HCT116 (cell line): ENCODE data around the gene CCR7. TPM values are rescaled to one million over a fixed set of nuclear protein-coding genes. Genes with fewer than 3 reads are reported as not detected.

Experiments used
- ATAC-seq: fragments of 200-7000 bp; cut with Tn5 transposase; 2 replicates; pipeline ENCODE4 v1.9.1; 2020; ENCODE audit warnings: mild to moderate bottlenecking, moderate library complexity
- BruUV-seq: library from RNA; stranded (reverse); fragments of 400-500 nt; replicated peaks from 2 replicates; lab custom pipeline; 2021; lab: Mats Ljungman, UMichigan
- CTCF ChIA-PET: fragments of 300-600 bp; sonication (Branson Sonifier 250); formaldehyde crosslinking; loops from one replicate; lab custom pipeline; 2021; ENCODE audit warnings: antibody characterized with exemption; lab: Charles Lee
- POLR2A ChIA-PET: fragments of 300-600, 350-600 bp; sonication (Branson Sonifier 250); formaldehyde crosslinking; loops from one replicate; lab custom pipeline; 2021; ENCODE audit warnings: antibody characterized with exemption; lab: Charles Lee
- RAD21 ChIA-PET, 2 experiments: fragments of 300-600 bp; sonication (Branson Sonifier 250); formaldehyde crosslinking; loops; one replicate each; lab custom pipeline; 2023; ENCODE audit warnings: low total read pairs in 2 of 2; ENCODE audit not compliant: uncharacterized antibody in 2 of 2, unreplicated experiment in 2 of 2, low non-redundant PET in 1 of 2; lab: Charles Lee
- DNase-seq: peaks from one replicate; pipeline ENCODE4 v3.0.0-alpha.2; 2010; ENCODE audit warnings: low read depth, low spot score
- H2AFZ ChIP-seq: fragments of 200-600 bp; shearing (Covaris generic), sonication (generic); 2 replicates; pipeline ENCODE4 v1.6.1; 2017; ENCODE audit warnings: low read depth, mixed run types, mixed read lengths, antibody characterized with exemption, low read length; ENCODE audit not compliant: poor library complexity, severe bottlenecking
- H3K27ac ChIP-seq: 2 replicates; pipeline ENCODE4 v1.5.1; 2012; ENCODE audit warnings: low read depth, low read length
- H3K27me3 ChIP-seq: fragments of 200-600 bp; sonication (generic); 2 replicates; pipeline ENCODE4 v1.6.1; 2016; ENCODE audit warnings: mixed run types, low read length, mixed read lengths; ENCODE audit not compliant: insufficient read depth
- H3K36me3 ChIP-seq, 2 experiments: fragments of 200-500 bp in 1 of 2; fragments of 200-600 bp in 1 of 2; sonication (Bioruptor generic) in 1 of 2; sonication (generic) in 1 of 2; 2 replicates each; pipeline versions ENCODE4 v1.5.1 to v1.6.1; 2014 to 2016; ENCODE audit warnings: low read length in 2 of 2, inconsistent platforms in 1 of 2, mixed read lengths in 1 of 2, mixed run types in 1 of 2; ENCODE audit not compliant: insufficient read depth in 2 of 2, control insufficient read depth in 1 of 2
- H3K4me1 ChIP-seq, 2 experiments: fragments of 200-600 bp in 1 of 2; sonication (generic) in 1 of 2; 2 replicates each; pipeline versions ENCODE4 v1.5.1 to v1.6.1; 2012 to 2017; ENCODE audit warnings: low read length in 2 of 2, inconsistent platforms in 1 of 2, mild to moderate bottlenecking in 1 of 2, mixed read lengths in 1 of 2, mixed run types in 1 of 2, moderate library complexity in 1 of 2; ENCODE audit not compliant: insufficient read depth in 2 of 2, control insufficient read depth in 1 of 2
- H3K4me2 ChIP-seq: fragments of 200-600 bp; sonication (generic); 2 replicates; pipeline ENCODE4 v1.6.1; 2017; ENCODE audit warnings: mixed run types, low read length, mixed read lengths
- H3K4me3 ChIP-seq, 2 experiments: fragments of 200-600 bp in 1 of 2; sonication (generic) in 1 of 2; replicated peaks in 1 of 2; 2 replicates each; pipeline ENCODE4 v1.5.1; 2011 to 2016; ENCODE audit warnings: low read length in 2 of 2, control low read depth in 1 of 2, low read depth in 1 of 2, mild to moderate bottlenecking in 1 of 2, mixed read lengths in 1 of 2, mixed run types in 1 of 2
- H3K79me2 ChIP-seq: fragments of 200-600 bp; sonication (generic); 2 replicates; pipeline ENCODE4 v1.6.1; 2017; ENCODE audit warnings: mild to moderate bottlenecking, mixed run types, low read length, moderate library complexity, mixed read lengths; ENCODE audit not compliant: insufficient read depth
- H3K9ac ChIP-seq: fragments of 200-600 bp; sonication (generic); 2 replicates; pipeline ENCODE4 v1.6.1; 2016; ENCODE audit warnings: low read length, mixed read lengths
- H3K9me2 ChIP-seq: fragments of 200-600 bp; sonication (generic), shearing (Covaris generic); 2 replicates; pipeline ENCODE4 v1.6.1; 2017; ENCODE audit warnings: mixed run types, mild to moderate bottlenecking, moderate library complexity; ENCODE audit not compliant: insufficient read depth
- H3K9me3 ChIP-seq, 2 experiments: fragments of 200-500 bp in 1 of 2; fragments of 200-600 bp in 1 of 2; sonication (Bioruptor generic) in 1 of 2; sonication (generic) in 1 of 2; 2 replicates each; pipeline ENCODE4 v1.6.1; 2014 to 2017; ENCODE audit warnings: low read length in 2 of 2, mixed read lengths in 2 of 2, inconsistent platforms in 1 of 2, low read depth in 1 of 2, mild to moderate bottlenecking in 1 of 2, mixed run types in 1 of 2, moderate library complexity in 1 of 2; ENCODE audit not compliant: control insufficient read depth in 1 of 2, insufficient read depth in 1 of 2
- H4K20me1 ChIP-seq: fragments of 200-600 bp; sonication (generic), shearing (Covaris generic); 2 replicates; pipeline ENCODE4 v1.6.1; 2017; ENCODE audit warnings: mixed run types, mild to moderate bottlenecking, moderate library complexity; ENCODE audit not compliant: insufficient read depth
- CBX3 ChIP-seq: IDR thresholded peaks from 2 replicates; pipeline ENCODE4 v1.6.1; 2012; ENCODE audit warnings: low read depth
- CEBPB ChIP-seq: IDR thresholded peaks from 2 replicates; pipeline ENCODE4 v1.6.1; 2012; ENCODE audit warnings: low read depth
- CTCF ChIP-seq, 3 experiments: fragments of 200-600 bp in 1 of 3; sonication (generic) in 1 of 3; IDR thresholded peaks in 2 of 3; conservative IDR thresholded peaks in 1 of 3; 2 replicates each; pipeline ENCODE4 v1.5.1; 2012 to 2017; ENCODE audit warnings: low read depth in 2 of 3, low read length in 2 of 3, antibody characterized with exemption in 1 of 3, borderline replicate concordance in 1 of 3, control low read depth in 1 of 3, mild to moderate bottlenecking in 1 of 3, mixed read lengths in 1 of 3, mixed run types in 1 of 3, moderate library complexity in 1 of 3; ENCODE audit not compliant: insufficient read depth in 1 of 3
- ELF1 ChIP-seq: IDR thresholded peaks from 2 replicates; pipeline ENCODE4 v1.6.1; 2012; ENCODE audit warnings: low read depth, borderline replicate concordance
- FOSL1 ChIP-seq: IDR thresholded peaks from 2 replicates; pipeline ENCODE4 v1.6.1; 2012; ENCODE audit warnings: low read depth
- JUND ChIP-seq: IDR thresholded peaks from 2 replicates; pipeline ENCODE4 v1.6.1; 2012
- POLR2A ChIP-seq: IDR thresholded peaks from 2 replicates; pipeline ENCODE4 v1.7.0; 2011; ENCODE audit warnings: borderline replicate concordance; ENCODE audit not compliant: insufficient read depth, insufficient read length; ENCODE audit errors: extremely low read depth
- SIN3A ChIP-seq: IDR thresholded peaks from 2 replicates; pipeline ENCODE4 v1.6.1; 2012; ENCODE audit warnings: low read depth
- SP1 ChIP-seq: IDR thresholded peaks from 2 replicates; pipeline ENCODE4 v1.6.1; 2012; ENCODE audit warnings: low read depth
- SRF ChIP-seq: IDR thresholded peaks from 2 replicates; pipeline ENCODE4 v1.6.1; 2012; ENCODE audit warnings: low read depth
- TCF7L2 ChIP-seq: IDR thresholded peaks from 2 replicates; pipeline ENCODE4 v1.7.0; 2011; ENCODE audit warnings: borderline replicate concordance, inconsistent platforms; ENCODE audit not compliant: insufficient read depth, insufficient read length; ENCODE audit errors: extremely low read depth
- YY1 ChIP-seq: IDR thresholded peaks from 2 replicates; pipeline ENCODE4 v1.6.1; 2011; ENCODE audit warnings: low read length, low read depth, moderate library complexity, mild to moderate bottlenecking; ENCODE audit not compliant: insufficient replicate concordance; ENCODE audit errors: extremely low read depth
- ZFX ChIP-seq: fragments of 450-650 bp; IDR thresholded peaks from 2 replicates; pipeline ENCODE4 v1.6.1; 2017
- ZNF274 ChIP-seq: fragments of 200-500 bp; sonication (Bioruptor generic); IDR thresholded peaks from 2 replicates; pipeline ENCODE4 v1.6.1; 2014; ENCODE audit warnings: mild to moderate bottlenecking, low read depth, low read length, inconsistent platforms
- intact Hi-C: fragments of 100-400 bp; cut with micrococcal nuclease; formaldehyde crosslinking; loops from 2 replicates; pipeline ENCODE4 v1.10.0; 2022
- total RNA-seq: library from RNA; stranded (reverse); gene quantifications from one replicate; pipeline ENCODE4 v1.2.1, GENCODE V29; 2021; ENCODE audit not compliant: unreplicated experiment
- TF ChIP-seq, protein P1 (sequence below): IDR thresholded peaks from 2 replicates; pipeline ENCODE4 v1.6.1; 2012; ENCODE audit warnings: low read depth
- TF ChIP-seq, protein P2 (sequence below): IDR thresholded peaks from 2 replicates; pipeline ENCODE4 v1.6.1; 2012
- TF ChIP-seq, protein P3 (sequence below): IDR thresholded peaks from 2 replicates; pipeline ENCODE4 v1.6.1; 2012

CCR7 gene
- total RNA-seq, 1 experiment from 2014 or later, result 0.69 TPM

DNA sequence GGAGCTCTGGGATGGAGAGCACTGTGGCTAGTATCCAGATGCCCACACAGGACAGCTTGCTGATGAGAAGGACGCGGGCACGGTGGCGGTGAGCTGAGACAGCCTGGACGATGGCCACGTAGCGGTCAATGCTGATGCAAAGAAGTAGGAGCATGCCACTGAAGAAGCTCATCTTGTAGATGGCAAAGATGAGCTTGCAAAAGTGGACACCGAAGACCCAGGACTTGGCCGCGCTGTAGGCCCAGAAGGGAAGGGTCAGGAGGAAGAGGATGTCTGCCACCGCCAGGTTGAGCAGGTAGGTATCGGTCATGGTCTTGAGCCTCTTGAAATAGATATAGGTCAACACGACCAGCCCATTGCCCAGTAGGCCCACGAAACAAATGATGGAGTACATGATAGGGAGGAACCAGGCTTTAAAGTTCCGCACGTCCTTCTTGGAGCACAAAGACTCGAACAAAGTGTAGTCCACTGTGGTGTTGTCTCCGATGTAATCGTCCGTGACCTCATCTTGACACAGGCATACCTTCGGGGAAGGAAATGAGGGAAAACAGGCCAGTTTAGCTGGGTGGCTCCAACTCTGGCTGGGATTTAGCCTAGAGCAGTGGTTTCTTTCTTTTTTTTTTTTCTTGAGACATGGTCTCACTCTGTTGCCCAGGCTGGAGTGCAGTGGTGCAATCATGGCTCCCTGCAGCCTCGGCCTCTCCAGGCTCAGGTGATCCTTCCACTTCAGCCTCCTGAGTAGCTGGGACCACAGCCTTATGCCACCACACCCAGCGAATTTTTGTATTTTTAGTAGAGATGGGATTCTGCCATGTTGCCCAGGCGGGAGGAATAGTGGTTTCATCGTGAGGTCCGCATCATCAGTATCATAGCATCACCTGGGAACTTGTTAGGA is 9.7 kb downstream of the CCR7 start:
- intact Hi-C loops, result no loop called here
- Histone ChIP-seq H3K27me3 (no peaks in the 10 kb centered on the region), H3K36me3 (no peaks in the 10 kb centered on the region), H2AFZ (no peak overlapping the region), H3K9me2 (no peaks in the 10 kb centered on the region), H4K20me1 (no peaks in the 10 kb centered on the region), H3K9me3 (no peaks in the 10 kb centered on the region), H3K4me3 (no peak overlapping the region), H3K79me2 (no peaks in the 10 kb centered on the region), H3K9ac (no peak overlapping the region), H3K4me1 (peaks cover 6 to 10% of the 10 kb centered on the region in 2 experiments), H3K27ac (no peak overlapping the region), H3K4me2 (no peak overlapping the region)
- TF ChIP-seq FOSL1 (no peak), JUND (no peak), TCF7L2 (no peak), YY1 (no peak), CTCF (IDR thresholded peaks at IDR 0.05 in 2 of 3, conservative IDR thresholded peaks at IDR 0.05 in 1 of 3; ENCODE audit: borderline replicate concordance in 1 of 3, insufficient read depth in 1 of 3, low read depth in 2 of 3, low read length in 2 of 3) (no peak), CEBPB (no peak), ZNF274 (no peak), SIN3A (no peak), ZFX (no peak), ELF1 (no peak), SRF (no peak), CBX3 (no peak), POLR2A (no peak), SP1 (no peak)
- TF ChIP-seq, protein P1, sequence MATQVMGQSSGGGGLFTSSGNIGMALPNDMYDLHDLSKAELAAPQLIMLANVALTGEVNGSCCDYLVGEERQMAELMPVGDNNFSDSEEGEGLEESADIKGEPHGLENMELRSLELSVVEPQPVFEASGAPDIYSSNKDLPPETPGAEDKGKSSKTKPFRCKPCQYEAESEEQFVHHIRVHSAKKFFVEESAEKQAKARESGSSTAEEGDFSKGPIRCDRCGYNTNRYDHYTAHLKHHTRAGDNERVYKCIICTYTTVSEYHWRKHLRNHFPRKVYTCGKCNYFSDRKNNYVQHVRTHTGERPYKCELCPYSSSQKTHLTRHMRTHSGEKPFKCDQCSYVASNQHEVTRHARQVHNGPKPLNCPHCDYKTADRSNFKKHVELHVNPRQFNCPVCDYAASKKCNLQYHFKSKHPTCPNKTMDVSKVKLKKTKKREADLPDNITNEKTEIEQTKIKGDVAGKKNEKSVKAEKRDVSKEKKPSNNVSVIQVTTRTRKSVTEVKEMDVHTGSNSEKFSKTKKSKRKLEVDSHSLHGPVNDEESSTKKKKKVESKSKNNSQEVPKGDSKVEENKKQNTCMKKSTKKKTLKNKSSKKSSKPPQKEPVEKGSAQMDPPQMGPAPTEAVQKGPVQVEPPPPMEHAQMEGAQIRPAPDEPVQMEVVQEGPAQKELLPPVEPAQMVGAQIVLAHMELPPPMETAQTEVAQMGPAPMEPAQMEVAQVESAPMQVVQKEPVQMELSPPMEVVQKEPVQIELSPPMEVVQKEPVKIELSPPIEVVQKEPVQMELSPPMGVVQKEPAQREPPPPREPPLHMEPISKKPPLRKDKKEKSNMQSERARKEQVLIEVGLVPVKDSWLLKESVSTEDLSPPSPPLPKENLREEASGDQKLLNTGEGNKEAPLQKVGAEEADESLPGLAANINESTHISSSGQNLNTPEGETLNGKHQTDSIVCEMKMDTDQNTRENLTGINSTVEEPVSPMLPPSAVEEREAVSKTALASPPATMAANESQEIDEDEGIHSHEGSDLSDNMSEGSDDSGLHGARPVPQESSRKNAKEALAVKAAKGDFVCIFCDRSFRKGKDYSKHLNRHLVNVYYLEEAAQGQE, result no peak
- TF ChIP-seq, protein P2, sequence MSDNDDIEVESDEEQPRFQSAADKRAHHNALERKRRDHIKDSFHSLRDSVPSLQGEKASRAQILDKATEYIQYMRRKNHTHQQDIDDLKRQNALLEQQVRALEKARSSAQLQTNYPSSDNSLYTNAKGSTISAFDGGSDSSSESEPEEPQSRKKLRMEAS, result no peak
- TF ChIP-seq, protein P3, sequence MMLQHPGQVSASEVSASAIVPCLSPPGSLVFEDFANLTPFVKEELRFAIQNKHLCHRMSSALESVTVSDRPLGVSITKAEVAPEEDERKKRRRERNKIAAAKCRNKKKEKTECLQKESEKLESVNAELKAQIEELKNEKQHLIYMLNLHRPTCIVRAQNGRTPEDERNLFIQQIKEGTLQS, result no peak
- ChIA-PET RAD21 (no interaction called here), CTCF (interaction anchor here (1.2 kb wide), 1 partner anchor 60 kb away, joined by 4 read pairs; no protein-coding TSS in a partner anchor), POLR2A (no interaction called here)
- BruUV-seq, result no TSS peak
- no peak for DNase-seq
- ATAC-seq, result no peak
